ENCODE data around the gene SMARCAD1. TPM values are rescaled to one million over a fixed set of nuclear protein-coding genes. Genes with fewer than 3 reads are reported as not detected.

The SMARCAD1 gene
- total RNA-seq, 4 donors from 2014 or later = 17.7 to 25.4 (median 21.0) TPM

- TF ChIP-seq, protein P1, sequence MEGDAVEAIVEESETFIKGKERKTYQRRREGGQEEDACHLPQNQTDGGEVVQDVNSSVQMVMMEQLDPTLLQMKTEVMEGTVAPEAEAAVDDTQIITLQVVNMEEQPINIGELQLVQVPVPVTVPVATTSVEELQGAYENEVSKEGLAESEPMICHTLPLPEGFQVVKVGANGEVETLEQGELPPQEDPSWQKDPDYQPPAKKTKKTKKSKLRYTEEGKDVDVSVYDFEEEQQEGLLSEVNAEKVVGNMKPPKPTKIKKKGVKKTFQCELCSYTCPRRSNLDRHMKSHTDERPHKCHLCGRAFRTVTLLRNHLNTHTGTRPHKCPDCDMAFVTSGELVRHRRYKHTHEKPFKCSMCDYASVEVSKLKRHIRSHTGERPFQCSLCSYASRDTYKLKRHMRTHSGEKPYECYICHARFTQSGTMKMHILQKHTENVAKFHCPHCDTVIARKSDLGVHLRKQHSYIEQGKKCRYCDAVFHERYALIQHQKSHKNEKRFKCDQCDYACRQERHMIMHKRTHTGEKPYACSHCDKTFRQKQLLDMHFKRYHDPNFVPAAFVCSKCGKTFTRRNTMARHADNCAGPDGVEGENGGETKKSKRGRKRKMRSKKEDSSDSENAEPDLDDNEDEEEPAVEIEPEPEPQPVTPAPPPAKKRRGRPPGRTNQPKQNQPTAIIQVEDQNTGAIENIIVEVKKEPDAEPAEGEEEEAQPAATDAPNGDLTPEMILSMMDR (IDR thresholded peaks at IDR 0.05; ENCODE audit: low read depth) = no peak
Measured at GRCh38 chr4:94290245-94290644, 82.6 kb downstream of the SMARCAD1 start.

DNA sequence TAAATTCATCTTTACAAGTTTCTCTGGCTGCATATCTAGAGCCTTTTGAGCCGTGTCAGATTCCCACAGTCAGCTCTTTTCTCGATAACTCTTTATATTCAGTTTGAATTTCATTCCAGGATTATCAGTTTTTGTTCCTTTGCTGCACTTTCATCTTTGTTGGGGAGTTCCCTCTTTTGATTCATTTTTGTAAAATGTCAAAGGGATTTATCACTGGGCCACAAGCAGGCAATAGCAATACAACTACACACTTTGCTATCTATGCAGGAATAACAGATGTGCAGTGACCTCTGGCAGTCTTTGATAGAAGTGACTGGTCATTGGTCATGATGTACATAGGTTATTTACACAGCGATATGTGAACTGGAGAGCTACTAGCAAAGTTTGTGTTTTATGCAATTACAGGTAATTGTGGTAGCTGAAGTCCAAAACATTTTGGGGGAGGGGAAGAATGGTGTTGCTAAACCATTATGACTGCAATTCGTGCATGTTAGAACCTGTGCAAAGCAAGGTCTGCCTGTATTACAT is 91.1 kb downstream of the SMARCAD1 start:
- TF ChIP-seq, protein P1 (IDR thresholded peaks at IDR 0.05; ENCODE audit: low read depth) = no peak

DNA sequence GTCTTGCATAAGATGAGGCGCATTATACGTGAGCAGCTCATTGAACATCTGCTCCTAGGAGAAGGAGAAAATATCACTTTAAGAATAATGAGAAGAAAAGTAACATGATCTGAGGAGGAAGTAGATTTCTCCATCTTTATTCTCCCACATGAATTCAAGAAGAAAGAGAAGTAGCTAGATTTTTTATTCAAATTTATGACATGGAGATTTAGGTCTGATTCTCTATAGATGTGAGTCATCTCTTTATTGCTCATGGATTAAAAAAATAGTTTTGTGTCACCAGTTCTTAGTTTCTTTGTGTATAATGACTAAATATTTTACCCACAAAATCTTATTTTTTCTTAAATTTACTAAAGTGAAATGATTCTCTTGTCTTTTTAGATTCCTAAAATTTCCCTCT is 94.5 kb downstream of the SMARCAD1 start:
- TF ChIP-seq, protein P1 (IDR thresholded peaks at IDR 0.05; ENCODE audit: low read depth) = no peak

GRCh38 chr4:94304365-94304971 is 96.8 kb downstream of the SMARCAD1 start:
- TF ChIP-seq, protein P1 (IDR thresholded peaks at IDR 0.05; ENCODE audit: low read depth) = no peak

DNA sequence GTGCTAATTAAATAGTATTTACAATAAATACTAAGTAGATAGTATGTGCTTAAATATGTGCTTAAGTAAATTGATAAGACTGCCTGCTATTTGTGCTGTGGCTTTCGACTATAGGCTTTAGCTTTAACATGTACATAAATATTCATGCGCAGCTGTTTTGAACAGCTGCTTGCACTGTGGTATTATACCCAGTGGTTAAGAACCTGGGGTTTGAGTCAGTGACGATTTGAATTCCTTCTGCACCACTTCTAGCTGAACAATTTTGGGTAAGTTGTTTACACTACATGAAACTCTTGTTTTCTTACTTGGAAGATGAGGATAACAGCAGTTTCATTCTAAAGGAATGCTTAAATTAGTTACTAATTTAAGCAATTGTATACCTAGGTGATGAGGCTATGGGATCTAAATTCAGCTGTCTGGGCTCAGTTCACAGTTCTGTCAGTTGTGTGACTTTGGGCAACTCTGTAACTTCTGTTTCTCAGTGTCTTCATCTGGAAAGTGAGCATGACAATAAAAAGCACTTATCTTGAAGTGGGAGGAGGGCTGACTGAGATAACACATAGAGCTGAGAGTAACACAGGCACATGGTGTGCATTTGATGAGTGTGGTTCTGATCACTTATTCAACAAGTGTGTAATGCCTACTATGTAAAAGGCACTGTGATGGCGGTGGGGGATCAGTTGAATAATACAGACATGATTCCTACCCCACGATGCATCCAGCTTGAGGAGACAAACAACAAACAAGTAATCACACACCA is 98.0 kb downstream of the SMARCAD1 start:
- TF ChIP-seq, protein P1 (IDR thresholded peaks at IDR 0.05; ENCODE audit: low read depth) = no peak

DNA sequence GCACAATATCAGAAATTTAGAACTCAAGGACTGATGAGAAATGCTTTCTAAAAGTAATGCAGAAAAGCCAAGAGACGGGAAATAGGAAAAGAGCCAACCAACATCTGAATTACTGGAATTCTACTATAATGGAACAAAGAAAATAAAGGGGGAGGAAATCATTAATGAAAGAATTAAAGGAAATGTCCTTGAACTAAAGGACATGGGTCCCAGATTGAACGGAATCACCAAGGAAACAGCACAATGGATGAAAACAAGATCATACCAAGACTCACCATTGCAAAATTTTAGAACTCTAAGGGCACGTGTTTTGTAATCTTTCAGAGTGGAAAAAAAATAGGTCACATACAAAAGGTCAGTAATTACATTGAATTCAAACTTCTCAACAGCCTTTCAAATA is 99.0 kb downstream of the SMARCAD1 start:
- TF ChIP-seq, protein P1 (IDR thresholded peaks at IDR 0.05; ENCODE audit: low read depth) = no peak

DNA sequence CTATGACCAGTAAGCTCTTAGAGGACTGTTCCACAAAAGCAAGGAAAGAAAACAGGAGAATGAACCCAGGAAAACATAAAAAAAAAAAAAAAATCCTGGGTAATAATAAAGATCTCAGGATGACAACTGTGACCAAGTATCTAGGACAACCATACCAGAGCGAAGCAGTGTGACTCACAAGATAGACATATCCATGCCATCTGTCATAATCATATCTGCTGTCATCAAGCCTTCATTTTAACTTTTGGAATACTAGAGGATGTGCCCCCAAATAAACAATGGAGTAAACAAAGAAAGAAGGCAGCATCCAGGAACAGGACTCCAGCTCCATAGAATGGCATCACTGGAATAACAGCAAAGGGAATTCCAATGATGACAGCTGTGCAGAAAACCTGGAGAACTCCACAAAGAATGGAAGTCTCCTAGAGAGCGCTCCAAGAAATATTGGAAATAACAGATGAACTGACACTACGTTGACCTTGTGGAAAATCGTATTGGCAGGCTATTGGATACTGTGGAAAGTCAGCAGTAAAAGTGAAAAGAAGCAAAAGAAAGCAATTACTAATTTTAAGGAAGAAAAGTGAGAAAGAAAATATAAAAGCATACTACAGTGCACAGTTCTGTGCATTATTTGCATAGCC is 99.7 kb downstream of the SMARCAD1 start:
- TF ChIP-seq, protein P1 (IDR thresholded peaks at IDR 0.05; ENCODE audit: low read depth) = no peak

Measured in subcutaneous adipose tissue (tissue), 4 donors.